Activated CD4-positive, alpha-beta T cell treated with anti-CD3 and anti-CD28 coated beads for 4 hours (primary cell): ENCODE data around the gene PEX11G.
A peak's percentile ranks its signal among the peaks of the same experiment; 100 is the strongest.

Experiments used
- DNase-seq, 2 donors: peaks; one replicate each; pipeline ENCODE4 v3.0.0-alpha.2; 2020

Gene PEX11G

DNA sequence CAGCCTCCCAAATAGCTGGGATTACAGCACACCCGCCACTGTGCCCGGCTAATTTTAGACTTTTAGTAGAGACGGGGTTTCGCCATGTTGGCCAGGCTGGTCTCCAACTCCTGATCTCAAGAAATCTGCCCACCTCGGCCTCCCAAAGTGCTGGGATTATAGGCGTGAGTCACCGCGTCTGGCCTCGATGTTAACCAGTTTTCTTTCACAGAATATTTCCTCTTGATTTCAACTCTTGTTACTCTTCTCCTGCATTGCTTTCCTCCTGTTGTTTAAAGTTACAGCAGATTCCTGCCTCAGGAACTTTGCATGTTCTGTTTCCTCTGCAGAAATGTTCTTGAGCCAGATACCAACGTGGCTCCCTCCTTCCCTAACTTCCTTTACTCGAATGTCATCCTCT is 3.7 kb upstream of the PEX11G start:
- no peak for DNase-seq

DNA sequence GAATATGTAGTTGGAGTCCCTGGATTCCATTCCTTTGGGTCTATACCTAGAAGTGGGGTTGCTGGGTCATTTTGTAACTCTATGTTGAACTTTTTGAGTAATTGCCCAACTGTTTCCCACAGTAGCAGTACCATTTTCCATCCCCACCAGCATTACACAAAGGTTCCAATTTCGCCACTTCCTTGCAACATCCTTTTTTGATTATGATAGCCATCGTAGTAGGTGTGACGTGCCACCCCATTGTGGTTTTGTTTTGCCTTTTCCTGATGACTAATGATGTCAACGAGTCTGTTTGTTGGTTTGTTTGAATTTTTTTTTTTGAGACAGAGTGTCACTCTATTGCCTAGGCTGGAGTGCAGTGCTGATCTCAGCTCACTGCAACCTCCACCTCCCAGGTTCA is 3.3 kb upstream of the PEX11G start:
- peak; percentile 33 to 34 for DNase-seq

- DNase-seq = no peak
These were observed 792 bp upstream of the PEX11G start for GRCh38 chr19:7489609-7490044.

DNA sequence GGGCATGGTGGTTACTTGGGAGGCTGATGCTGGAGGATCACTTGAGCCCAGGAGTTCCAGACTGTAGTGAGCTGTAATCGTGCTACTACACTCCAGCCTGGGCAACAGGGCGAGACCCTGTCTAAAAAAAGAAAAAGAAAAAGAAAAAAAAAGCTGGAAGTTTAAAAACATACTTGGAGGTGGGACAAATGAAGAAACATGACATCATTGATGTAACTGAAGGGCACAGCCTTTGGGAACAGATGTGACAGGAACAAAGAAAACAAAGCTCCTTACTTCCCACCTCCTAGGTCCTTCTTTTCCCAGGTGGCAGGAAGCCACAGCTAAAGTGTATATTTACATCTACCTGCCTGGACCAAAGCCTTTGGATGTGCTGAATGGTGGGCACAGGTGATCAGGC is 1.9 kb downstream of the PEX11G start:
- DNase-seq = no peak

GRCh38 chr19:7483720-7484201 is 5.1 kb downstream of the PEX11G start:
- DNase-seq = no peak

DNA sequence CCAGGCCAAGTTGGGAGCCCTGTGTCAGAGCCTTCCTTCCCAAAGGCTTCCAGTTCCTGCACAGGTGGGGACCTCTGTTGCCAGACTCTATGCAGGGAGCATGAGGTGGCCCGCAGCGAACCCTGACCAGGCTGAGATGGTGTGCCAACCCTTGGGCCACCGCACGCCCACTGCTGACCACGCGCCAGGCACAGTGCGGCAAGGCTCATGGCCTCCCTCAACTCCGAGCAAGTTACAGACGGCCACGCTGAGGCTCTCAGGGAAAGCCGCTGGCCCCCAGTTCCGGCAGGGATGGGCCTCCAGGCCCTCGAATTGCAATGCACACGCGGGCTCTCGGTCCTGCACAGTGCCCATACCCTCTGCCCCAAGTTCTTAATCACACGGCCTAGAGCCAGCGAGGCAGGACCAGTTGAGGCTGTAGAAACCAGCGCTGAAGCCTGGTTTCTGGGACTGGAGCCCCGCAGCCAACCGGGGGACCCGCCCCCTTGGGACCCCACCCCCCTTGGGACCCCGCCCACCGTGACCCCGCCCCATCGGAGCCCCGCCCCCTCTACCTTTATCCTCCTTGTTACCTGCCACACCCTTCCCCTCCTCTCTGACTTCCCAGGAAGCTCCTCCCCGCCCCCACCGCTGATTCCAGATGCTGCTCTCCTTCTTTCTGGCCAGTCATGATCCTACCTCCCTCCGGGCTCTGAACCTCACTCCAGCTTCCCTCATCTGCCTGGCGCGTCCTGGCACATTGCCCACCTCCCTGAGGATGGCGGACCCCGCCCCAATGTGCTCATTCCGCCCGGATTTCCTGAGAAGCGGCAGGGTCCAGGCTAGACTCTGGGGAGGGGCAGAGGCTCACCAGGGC is 6.0 kb downstream of the PEX11G start:
- DNase-seq = no peak

DNA sequence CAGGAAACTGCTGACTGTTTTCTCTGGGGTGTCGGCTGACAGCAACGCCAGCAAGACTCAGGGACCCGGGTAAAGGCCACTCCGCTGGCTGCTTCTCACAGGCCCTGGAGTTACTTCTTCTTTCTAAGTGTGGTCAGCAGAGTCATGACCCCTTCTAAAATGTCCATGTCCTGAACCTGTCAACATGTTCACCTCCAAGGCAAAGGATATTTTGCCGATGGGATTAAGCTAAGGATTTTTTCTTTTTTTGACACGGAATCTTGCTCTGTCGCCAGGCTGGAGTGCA is 7.9 kb downstream of the PEX11G start:
- DNase-seq = no peak

- DNase-seq = no peak
These were observed 8.4 kb downstream of the PEX11G start for GRCh38 chr19:7480222-7480969.

- no peak for DNase-seq
These were observed 10.0 kb downstream of the PEX11G start for GRCh38 chr19:7478843-7479227.

DNA sequence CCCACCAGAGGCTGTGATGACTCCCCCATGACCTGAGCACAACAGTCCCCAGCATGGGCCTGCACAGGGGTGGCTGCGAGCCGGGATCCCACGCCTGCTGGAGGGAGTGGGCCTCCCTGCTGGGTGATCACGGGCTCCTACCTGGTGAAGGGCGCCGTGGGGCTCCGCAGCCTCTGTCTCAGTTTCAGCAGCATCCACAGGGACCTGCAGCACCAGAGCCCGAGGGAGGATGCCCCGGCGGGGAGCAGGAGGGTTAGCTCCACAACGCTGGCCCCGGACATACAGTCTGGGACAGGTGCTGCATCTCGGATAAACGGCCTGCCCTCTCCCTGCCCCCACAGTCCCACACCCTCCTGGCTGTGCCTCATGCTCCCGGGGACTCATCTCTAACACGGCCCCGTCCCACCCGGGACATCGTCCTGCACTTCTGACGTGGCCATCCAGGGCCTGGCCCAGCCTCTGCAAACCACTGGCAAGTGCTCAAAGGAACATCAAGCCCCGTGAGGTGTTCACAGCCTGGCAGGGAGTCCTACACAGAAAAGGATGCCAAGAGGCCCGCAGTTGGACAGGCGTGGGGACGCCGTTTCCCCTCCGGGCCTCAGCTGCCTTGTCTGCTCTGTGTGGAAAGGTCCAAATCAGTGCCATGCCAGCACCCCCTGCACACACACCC is 10.5 kb downstream of the PEX11G start:
- DNase-seq = no peak

DNA sequence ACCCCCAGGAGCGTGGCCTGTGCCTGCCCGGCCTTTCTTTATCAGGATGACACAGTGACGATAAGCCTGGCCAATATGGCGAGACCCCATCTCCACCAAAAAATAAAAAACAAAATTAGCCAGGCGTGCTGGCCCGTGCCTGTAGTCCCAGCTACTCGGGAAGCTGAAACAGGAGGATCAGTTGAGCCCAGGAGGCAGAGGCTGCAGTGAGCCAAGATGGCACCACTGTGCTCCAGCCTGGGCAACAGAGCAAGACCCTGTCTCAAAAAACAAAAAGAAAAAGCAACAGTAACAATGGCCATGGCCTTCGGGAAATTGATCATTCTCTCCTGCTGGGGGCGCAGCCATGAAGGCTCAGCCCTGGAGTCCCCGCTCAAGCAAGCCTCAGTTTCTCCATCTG is 11.1 kb downstream of the PEX11G start:
- DNase-seq = no peak

- DNase-seq = no peak
These were observed 11.9 kb downstream of the PEX11G start for GRCh38 chr19:7476777-7477494.

DNA sequence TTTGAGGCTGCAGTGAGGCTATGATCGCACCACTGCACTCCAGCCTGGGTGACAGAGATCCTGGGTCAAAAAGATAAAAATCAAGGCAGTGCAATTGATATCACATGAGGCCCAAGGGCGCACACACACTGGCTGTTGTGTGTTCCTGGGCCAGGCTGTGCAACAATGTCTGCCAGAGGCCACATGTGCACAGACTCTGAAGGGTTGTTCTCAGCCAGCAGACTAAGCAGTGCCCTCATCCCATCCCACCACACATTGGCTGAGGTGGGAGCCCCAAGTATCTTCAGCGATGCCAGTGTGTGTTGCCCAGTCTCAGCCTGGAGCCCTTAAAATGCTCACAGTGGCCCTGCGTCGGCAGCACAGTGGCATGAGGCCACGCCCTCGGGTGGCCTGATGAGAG is 12.6 kb downstream of the PEX11G start:
- no peak for DNase-seq

GRCh38 chr19:7475665-7476064 is 13.2 kb downstream of the PEX11G start:
- DNase-seq = no peak

- no peak for DNase-seq
These were observed 16.9 kb downstream of the PEX11G start for GRCh38 chr19:7471696-7472615.

DNA sequence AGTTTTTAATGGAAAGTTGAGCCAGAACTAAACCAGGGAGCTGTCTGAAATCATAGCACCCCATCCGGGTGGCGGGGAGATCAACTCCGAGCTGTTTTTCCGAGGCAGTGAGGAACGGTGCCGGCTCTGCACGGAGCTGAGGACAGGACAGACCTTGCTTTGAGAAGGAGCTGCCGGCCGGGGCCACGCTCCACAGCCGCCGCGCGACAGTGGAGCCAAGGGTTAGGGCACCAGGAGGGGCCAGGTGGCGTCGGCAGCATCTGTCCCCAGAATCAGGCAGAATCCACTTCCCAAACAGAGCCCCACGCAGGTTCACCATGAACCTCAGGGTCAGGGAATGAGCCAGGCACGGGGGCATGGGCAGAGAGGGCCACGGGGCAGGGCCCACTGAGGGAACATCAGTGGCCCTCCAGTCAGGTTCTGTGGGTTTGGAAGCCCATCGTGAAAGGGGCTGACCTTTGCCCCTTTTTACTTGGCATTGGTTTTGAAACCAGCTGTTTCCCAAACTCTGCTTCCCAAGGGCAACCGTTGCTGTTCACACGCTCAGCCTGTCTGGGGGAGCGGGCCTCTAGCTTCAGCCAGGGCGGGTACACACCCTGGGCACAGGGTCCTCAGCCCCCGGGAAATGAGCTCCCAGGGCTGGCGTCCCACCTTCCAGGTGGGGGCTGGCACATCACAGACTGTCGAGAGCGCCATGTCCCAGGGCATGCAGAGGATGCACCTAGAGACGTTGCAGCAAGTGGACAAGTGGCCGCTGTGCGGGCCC is 18.1 kb downstream of the PEX11G start:
- DNase-seq = no peak

- DNase-seq = no peak
These were observed 19.1 kb downstream of the PEX11G start for GRCh38 chr19:7469669-7470285.

GRCh38 chr19:7468840-7469239 is 20.0 kb downstream of the PEX11G start:
- DNase-seq = no peak

DNA sequence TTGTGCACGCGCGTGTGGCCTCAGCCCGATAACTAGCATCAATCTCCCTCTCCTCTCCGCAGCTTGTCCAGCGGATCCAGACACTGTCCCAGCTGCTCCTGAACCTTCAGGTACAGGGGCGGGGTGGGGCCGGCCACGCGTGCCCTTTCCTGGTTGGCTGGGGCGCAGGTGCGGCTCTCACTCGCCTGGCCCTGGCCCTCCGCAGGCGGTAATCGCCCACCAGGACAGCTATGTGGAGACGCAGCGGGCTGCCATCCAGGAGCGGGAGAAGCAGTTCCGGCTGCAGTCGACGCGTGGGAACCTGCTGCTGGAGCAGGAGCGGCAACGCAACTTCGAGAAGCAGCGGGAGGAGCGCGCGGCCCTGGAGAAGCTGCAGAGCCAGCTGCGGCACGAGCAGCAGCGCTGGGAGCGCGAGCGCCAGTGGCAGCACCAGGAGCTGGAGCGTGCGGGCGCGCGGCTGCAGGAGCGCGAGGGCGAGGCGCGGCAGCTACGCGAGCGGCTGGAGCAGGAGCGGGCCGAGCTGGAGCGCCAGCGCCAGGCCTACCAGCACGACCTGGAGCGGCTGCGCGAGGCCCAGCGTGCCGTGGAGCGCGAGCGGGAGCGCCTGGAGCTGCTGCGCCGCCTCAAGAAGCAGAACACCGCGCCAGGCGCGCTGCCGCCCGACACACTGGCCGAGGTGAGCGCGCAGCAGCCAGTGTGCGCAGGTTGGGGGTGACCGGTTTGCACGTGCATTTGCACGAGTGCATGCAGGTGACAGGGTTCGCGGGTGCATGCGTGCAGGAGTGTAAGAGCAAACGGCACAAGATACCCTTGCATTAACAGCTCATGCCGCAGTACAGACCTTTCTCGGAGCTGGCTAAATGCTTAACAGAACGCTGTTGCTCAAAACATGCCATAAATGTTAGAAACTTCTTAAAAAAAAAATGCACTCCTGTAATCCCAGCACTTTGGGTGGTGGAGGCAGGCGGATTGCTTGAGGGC is 21.5 kb downstream of the PEX11G start:
- no peak for DNase-seq
